Spleen (tissue), 11 donors: ENCODE results near the gene DNAJC3. TPM values are rescaled to one million over a fixed set of nuclear protein-coding genes. Genes with fewer than 3 reads are reported as not detected.
A peak's percentile ranks its signal among the peaks of the same experiment; 100 is the strongest.

Source experiments
- DNase-seq: peaks from one replicate; pipeline ENCODE4 v3.0.0-alpha.2; 2020
- H3K27ac ChIP-seq, 8 donors: fragments of 200-600 bp; sonication (generic) in 7 of 8; 1 replicate in 4 of 8; 2 replicates in 4 of 8; pipeline versions ENCODE4 v1.5.0 to v1.8.0; 2016 to 2021; ENCODE audit warnings: inconsistent platforms in 4 of 8, mild to moderate bottlenecking in 4 of 8, moderate library complexity in 1 of 8
- H3K27me3 ChIP-seq, 7 donors: fragments of 200-600 bp; sonication (generic) in 6 of 7; replicated peaks in 1 of 7; 1 replicate in 4 of 7; 2 replicates in 3 of 7; pipeline versions ENCODE4 v1.5.0 to v1.8.0; 2016 to 2021; ENCODE audit warnings: inconsistent platforms in 3 of 7, mild to moderate bottlenecking in 1 of 7
- H3K36me3 ChIP-seq, 6 donors: fragments of 200-600 bp; sonication (generic) in 5 of 6; 1 replicate in 4 of 6; 2 replicates in 2 of 6; pipeline versions ENCODE4 v1.5.0 to v1.8.0; 2016 to 2021; ENCODE audit warnings: inconsistent platforms in 2 of 6
- H3K4me1 ChIP-seq, 6 donors: fragments of 200-600 bp; sonication (generic) in 5 of 6; 1 replicate in 3 of 6; 2 replicates in 3 of 6; pipeline versions ENCODE4 v1.5.0 to v1.8.0; 2016 to 2021; ENCODE audit warnings: inconsistent platforms in 3 of 6
- H3K4me3 ChIP-seq, 8 donors: fragments of 200-600 bp; sonication (generic) in 7 of 8; 1 replicate in 4 of 8; 2 replicates in 4 of 8; pipeline versions ENCODE4 v1.5.0 to v1.8.0; 2016 to 2021; ENCODE audit warnings: inconsistent platforms in 4 of 8, mild to moderate bottlenecking in 4 of 8, moderate library complexity in 2 of 8
- H3K9me3 ChIP-seq, 8 donors: fragments of 200-600 bp; sonication (generic) in 7 of 8; 1 replicate in 4 of 8; 2 replicates in 4 of 8; pipeline versions ENCODE4 v1.5.0 to v1.8.0; 2016 to 2021; ENCODE audit warnings: inconsistent platforms in 4 of 8
- POLR2A ChIP-seq, 3 donors: fragments of 450-650 bp; IDR thresholded peaks; one replicate each; pipeline ENCODE4 v1.5.1; 2017; ENCODE audit warnings: antibody characterized with exemption in 3 of 3, mild to moderate bottlenecking in 1 of 3
- POLR2AphosphoS5 ChIP-seq, 3 donors: sonication (generic); formaldehyde crosslinking; IDR thresholded peaks; one replicate each; pipeline ENCODE4 v1.5.1; 2017; ENCODE audit warnings: antibody characterized with exemption in 3 of 3
- WGBS, 5 donors: extraction: QIAGEN DNeasy Blood & Tissue Kit in 3 of 5; methylation state at CpG; one replicate each; pipeline versions ENCODE4 v1.1.5 to v1.1.7; 2013 to 2018; 5-methylcytosine and 5-hydroxymethylcytosine counted together
- intact Hi-C: fragments of 100-400 bp; cut with DNase I; formaldehyde crosslinking; loops from one replicate; pipeline ENCODE4 v1.15.0; 2023; ENCODE audit warnings: low total_unique reads
- polyA plus RNA-seq, 3 donors: library from polyadenylated mRNA; stranded (reverse); fragments of 200-250 nt; gene quantifications; one replicate each; pipeline ENCODE4 v1.2.1, GENCODE V29; 2013
- total RNA-seq, 7 donors: library from RNA; depleted of rRNA in 3 of 7; stranded (reverse); fragments of >200 nt in 3 of 7; fragmentation: NEBNext Ultra II Directional in 4 of 7; extraction: Animal tissue kit (Norgen Biotek cat#: 25700) in 4 of 7; gene quantifications; one replicate each; pipeline versions ENCODE4 v1.1.0 to v1.2.1, GENCODE V29; 2016 to 2021
- TF ChIP-seq, protein P1 (sequence below), 11 experiments: fragments of 200-600 bp in 7 of 11; fragments of 450-650 bp in 4 of 11; sonication (generic) in 4 of 11; IDR thresholded peaks in 8 of 11; conservative IDR thresholded peaks in 3 of 11; 1 replicate in 7 of 11; 2 replicates in 4 of 11; pipeline versions ENCODE4 v1.4.0 to v1.8.0; 2016 to 2021; ENCODE audit warnings: antibody characterized with exemption in 11 of 11, inconsistent platforms in 4 of 11, mild to moderate bottlenecking in 1 of 11
- donor health status: healthy with polysubstance abuse.
- donor health status: DM: no; HTN: no; CAD: no; lungs with moderate emphysema.
- donor health status: DM: no; HTN: no; CAD: no.
- donor health status: Bipolar disorder and iron deficiency.
- donor health status: healthy.
- donor health status: DM: no; HTN: no; CAD: no.
- donor health status: DM: yes; HTN: yes; CAD: no.

Gene DNAJC3
- total and polyA plus RNA-seq, 10 donors: 5.0 to 56.8 (median 45.0) TPM

DNA sequence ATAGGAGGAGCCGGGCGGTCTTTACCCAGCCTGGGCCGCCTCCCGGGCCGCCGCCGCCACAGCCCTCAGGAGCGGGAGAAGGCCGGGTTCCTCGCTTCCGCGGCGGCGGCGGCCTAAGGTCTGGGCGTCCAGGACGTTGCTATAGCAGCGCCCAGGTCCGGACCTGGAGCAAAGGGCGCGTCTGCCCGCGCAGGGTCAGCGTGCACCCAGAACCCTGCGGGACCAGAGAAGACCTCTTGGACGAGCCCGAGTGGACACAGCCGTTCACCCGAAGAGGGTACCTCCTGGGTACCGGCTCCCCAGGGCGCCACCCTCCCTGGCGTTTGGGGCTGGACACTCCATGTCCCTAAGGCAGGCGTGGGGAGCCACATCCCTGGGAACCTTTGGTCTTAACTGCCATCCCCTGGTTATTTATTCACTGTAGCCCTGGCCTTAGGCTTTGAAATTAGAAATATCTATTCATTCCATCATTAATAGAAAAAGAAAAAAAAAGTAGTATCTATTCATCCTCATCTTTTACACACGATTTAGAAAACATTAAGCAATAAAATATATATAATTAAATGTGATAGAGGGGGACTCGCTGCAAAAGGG, 34.8 kb upstream of the DNAJC3 start:
- Histone ChIP-seq H3K27ac (no peak overlapping the region), H3K4me3 (peak overlapping the region in 6 of 8 donors; percentile 9 to 49 (median 26)), H3K36me3 (no peaks in the 10 kb centered on the region), H3K27me3 (peaks cover 0 to 80% (median 41%) of the 10 kb centered on the region in 7 donors), H3K4me1 (peaks cover 10 to 41% (median 25%) of the 10 kb centered on the region in 6 donors), H3K9me3 (no peaks in the 10 kb centered on the region)
- WGBS, 5 donors: 9 to 12% (median 11%) methylated on average over 23 to 35 of the region's 35 CpGs
- TF ChIP-seq POLR2A (IDR thresholded peaks at IDR 0.05) (no peak), POLR2AphosphoS5 (IDR thresholded peaks at IDR 0.05) (no peak)
- TF ChIP-seq, protein P1, sequence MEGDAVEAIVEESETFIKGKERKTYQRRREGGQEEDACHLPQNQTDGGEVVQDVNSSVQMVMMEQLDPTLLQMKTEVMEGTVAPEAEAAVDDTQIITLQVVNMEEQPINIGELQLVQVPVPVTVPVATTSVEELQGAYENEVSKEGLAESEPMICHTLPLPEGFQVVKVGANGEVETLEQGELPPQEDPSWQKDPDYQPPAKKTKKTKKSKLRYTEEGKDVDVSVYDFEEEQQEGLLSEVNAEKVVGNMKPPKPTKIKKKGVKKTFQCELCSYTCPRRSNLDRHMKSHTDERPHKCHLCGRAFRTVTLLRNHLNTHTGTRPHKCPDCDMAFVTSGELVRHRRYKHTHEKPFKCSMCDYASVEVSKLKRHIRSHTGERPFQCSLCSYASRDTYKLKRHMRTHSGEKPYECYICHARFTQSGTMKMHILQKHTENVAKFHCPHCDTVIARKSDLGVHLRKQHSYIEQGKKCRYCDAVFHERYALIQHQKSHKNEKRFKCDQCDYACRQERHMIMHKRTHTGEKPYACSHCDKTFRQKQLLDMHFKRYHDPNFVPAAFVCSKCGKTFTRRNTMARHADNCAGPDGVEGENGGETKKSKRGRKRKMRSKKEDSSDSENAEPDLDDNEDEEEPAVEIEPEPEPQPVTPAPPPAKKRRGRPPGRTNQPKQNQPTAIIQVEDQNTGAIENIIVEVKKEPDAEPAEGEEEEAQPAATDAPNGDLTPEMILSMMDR (IDR thresholded peaks at IDR 0.05 in 8 of 11, conservative IDR thresholded peaks at IDR 0.05 in 3 of 11): no peak
- DNase-seq: peak; percentile 76
- intact Hi-C loops: no loop called here

DNA sequence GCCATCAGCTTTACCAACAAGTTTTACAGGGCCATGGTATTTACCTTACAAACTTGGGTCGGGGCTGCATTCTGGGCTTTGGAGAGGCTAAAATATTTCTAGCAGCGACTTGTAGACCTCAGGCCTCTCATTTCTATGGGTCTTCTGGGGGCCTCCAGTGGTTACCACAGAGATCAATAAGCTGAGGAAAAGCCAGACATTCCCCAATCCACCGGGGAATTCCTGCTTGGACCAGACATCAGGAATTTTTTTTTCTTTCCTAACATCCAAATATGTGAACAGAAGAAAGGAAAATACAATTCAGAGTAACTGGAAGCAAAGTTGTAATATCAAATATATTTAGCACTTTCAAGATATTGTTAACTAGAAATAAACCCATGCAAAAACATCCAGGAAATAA, 33.9 kb upstream of the DNAJC3 start:
- Histone ChIP-seq H3K27me3 (peaks cover 0 to 80% (median 41%) of the 10 kb centered on the region in 7 donors), H3K4me1 (peaks cover 10 to 41% (median 25%) of the 10 kb centered on the region in 6 donors), H3K9me3 (no peaks in the 10 kb centered on the region), H3K27ac (no peak overlapping the region), H3K4me3 (peak overlapping the region in 1 of 8 donors; percentile 71), H3K36me3 (no peaks in the 10 kb centered on the region)
- DNase-seq: no peak
- intact Hi-C loops: no loop called here
- WGBS, 5 donors: 67 to 85% (median 76%) methylated on average over 3 of the region's 3 CpGs
- TF ChIP-seq POLR2A (IDR thresholded peaks at IDR 0.05): no peak
- TF ChIP-seq, protein P1 (IDR thresholded peaks at IDR 0.05 in 8 of 11, conservative IDR thresholded peaks at IDR 0.05 in 3 of 11): no peak

DNA sequence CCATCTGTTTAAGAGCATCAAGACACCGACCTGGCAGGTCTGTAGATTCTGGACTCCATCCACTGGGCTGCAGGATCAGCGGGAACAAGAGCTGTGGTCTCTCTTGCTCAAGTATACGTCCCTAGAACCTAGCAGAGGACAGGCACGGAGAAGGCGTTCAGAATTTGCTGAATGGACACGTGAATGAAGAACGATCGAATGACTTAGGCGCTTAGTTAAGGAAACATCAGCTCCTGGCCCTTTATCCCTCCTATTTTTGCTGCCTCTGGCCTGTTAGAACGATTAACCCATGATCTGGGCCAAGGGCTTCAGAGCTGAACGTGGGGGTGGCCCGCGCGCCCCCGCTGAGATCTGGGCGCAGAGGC, 33.4 kb upstream of the DNAJC3 start:
- 18 to 28% (median 22%) methylated on average over 12 to 16 of the region's 16 CpGs for WGBS, 5 donors
- no peaks in the 10 kb centered on the region for H3K36me3 ChIP-seq
- peak overlapping the region; percentile 21 to 71 (median 48) for H3K4me3 ChIP-seq
- H3K4me1 ChIP-seq: peaks cover 10 to 41% (median 25%) of the 10 kb centered on the region in 6 donors
- peak overlapping the region in 5 of 8 donors; percentile 33 to 61 (median 48) for H3K27ac ChIP-seq
- TF ChIP-seq POLR2A (IDR thresholded peaks at IDR 0.05) (no peak), POLR2AphosphoS5 (IDR thresholded peaks at IDR 0.05) (no peak)
- TF ChIP-seq, protein P1 (IDR thresholded peaks at IDR 0.05 in 8 of 11, conservative IDR thresholded peaks at IDR 0.05 in 3 of 11): no peak
- H3K27me3 ChIP-seq: peaks cover 0 to 76% (median 41%) of the 10 kb centered on the region in 7 donors
- no peak for DNase-seq
- intact Hi-C loops: no loop called here
- no peaks in the 10 kb centered on the region for H3K9me3 ChIP-seq

DNA sequence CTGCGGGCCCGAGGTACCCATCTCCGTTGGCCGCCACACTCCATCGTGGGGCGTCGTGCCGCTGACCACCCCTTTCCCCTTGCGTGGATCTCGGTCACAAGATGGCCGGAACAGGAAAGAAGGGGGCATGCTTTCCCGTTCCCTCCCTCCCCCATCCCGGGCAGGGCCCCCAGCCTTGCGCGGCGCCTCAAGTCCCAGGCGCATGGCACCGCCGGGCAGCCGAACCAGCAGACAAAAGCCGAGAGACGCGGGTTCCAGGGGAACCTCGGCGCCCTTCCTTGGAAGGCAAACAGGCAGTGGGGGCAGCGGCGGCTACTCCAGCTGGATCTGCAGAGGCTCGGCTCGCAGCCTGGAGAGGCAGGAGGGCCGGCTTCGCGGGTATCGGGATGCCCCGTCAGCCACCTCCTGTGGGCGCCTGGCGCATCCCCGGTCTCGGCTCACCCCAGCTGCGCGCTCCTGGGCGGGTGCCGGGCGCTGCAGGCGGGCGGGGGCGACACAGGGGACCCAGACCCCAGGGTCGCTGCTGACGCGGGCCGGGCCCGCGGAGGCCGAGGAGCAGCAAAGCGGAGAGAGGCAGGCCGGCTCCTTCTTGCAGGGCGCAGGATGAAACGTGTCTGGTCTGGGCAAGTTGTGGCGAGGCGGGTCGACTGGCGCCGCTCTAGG, 32.9 kb upstream of the DNAJC3 start:
- Histone ChIP-seq H3K27me3 (peaks cover 0 to 72% (median 41%) of the 10 kb centered on the region in 7 donors), H3K36me3 (no peaks in the 10 kb centered on the region), H3K4me1 (peaks cover 10 to 41% (median 25%) of the 10 kb centered on the region in 6 donors), H3K9me3 (no peaks in the 10 kb centered on the region), H3K4me3 (peak overlapping the region; percentile 21 to 71 (median 48)), H3K27ac (peak overlapping the region in 6 of 8 donors; percentile 33 to 61 (median 47))
- 1 to 3% (median 2%) methylated on average over 49 to 62 of the region's 62 CpGs for WGBS, 5 donors
- intact Hi-C loops: no loop called here
- peak; percentile 78 for DNase-seq
- TF ChIP-seq, protein P1 (IDR thresholded peaks at IDR 0.05 in 8 of 11, conservative IDR thresholded peaks at IDR 0.05 in 3 of 11): no peak
- TF ChIP-seq POLR2A (IDR thresholded peaks at IDR 0.05) (no peak), POLR2AphosphoS5 (IDR thresholded peaks at IDR 0.05) (no peak)
